BJ (cell line): Measurements from ENCODE around the gene L1CAM. TPM values are rescaled to one million over a fixed set of nuclear protein-coding genes. Genes with fewer than 3 reads are reported as not detected.

Source experiments
- CTCF ChIA-PET: fragments of 350-600 bp; formaldehyde crosslinking; extraction: SDS; loops from one replicate; lab custom pipeline; 2021; ENCODE audit warnings: antibody characterized with exemption, inconsistent platforms; lab: Yijun Ruan, JAX
- POLR2A ChIA-PET: fragments of 300-600 bp; sonication (Branson Sonifier 250); formaldehyde crosslinking; extraction: SDS; loops from one replicate; lab custom pipeline; 2021; ENCODE audit warnings: antibody characterized with exemption; lab: Charles Lee
- DNase-seq: peaks from one replicate; pipeline ENCODE4 v3.0.0-alpha.2; 2011; ENCODE audit warnings: low read depth
- H3K27me3 ChIP-seq: 2 replicates; pipeline ENCODE4 v1.6.0; 2011; ENCODE audit warnings: low read length; ENCODE audit not compliant: control insufficient read depth, insufficient read depth
- H3K36me3 ChIP-seq: 2 replicates; pipeline ENCODE4 v1.5.1; 2011; ENCODE audit warnings: low read length; ENCODE audit not compliant: control insufficient read depth, insufficient read depth
- H3K4me3 ChIP-seq: 2 replicates; pipeline ENCODE4 v1.5.1; 2011; ENCODE audit warnings: low read depth, mild to moderate bottlenecking, control low read depth, low read length
- polyA plus RNA-seq: library from polyadenylated mRNA; depleted of rRNA; stranded (reverse); fragments of >200 nt; gene quantifications from 2 replicates; pipeline ENCODE4 v1.2.3, GENCODE V29; 2011
- TF ChIP-seq, protein P1 (sequence below): IDR thresholded peaks from 2 replicates; pipeline ENCODE4 v1.5.1; 2011; ENCODE audit warnings: low read depth, mild to moderate bottlenecking, control low read depth, inconsistent platforms, low read length, moderate library complexity; ENCODE audit not compliant: insufficient read depth

Gene L1CAM
- polyA plus RNA-seq, 1 experiment = 62.0 TPM

DNA sequence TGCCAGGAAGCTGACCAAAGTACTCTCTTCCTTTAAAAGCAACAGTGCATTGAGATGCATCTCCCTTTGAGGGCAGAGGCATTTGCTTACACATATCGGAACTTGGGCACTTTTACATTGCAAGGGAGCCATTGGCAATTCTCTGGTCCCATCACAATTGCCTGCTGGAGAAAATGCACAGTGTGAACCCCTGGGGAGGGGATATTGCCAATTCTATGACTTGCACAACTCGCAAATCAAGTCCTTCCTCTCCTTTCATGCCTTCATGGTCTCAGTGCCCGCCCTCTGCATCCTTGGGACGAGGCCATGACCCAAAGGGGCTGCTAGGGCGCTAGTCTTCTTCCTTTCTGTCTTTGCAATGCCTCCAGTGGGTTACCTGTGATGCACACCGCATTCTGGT, 40.8 kb downstream of the L1CAM start:
- POLR2A ChIA-PET = no interaction called here
- H3K36me3 ChIP-seq = no peaks in the 10 kb centered on the region
- CTCF ChIA-PET = no interaction called here
- no peak overlapping the region for H3K4me3 ChIP-seq
- no peak for DNase-seq
- peaks cover 5% of the 10 kb centered on the region; the same call in 1 of the 2 replicates for H3K27me3 ChIP-seq
- TF ChIP-seq, protein P1, sequence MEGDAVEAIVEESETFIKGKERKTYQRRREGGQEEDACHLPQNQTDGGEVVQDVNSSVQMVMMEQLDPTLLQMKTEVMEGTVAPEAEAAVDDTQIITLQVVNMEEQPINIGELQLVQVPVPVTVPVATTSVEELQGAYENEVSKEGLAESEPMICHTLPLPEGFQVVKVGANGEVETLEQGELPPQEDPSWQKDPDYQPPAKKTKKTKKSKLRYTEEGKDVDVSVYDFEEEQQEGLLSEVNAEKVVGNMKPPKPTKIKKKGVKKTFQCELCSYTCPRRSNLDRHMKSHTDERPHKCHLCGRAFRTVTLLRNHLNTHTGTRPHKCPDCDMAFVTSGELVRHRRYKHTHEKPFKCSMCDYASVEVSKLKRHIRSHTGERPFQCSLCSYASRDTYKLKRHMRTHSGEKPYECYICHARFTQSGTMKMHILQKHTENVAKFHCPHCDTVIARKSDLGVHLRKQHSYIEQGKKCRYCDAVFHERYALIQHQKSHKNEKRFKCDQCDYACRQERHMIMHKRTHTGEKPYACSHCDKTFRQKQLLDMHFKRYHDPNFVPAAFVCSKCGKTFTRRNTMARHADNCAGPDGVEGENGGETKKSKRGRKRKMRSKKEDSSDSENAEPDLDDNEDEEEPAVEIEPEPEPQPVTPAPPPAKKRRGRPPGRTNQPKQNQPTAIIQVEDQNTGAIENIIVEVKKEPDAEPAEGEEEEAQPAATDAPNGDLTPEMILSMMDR = no peak

DNA sequence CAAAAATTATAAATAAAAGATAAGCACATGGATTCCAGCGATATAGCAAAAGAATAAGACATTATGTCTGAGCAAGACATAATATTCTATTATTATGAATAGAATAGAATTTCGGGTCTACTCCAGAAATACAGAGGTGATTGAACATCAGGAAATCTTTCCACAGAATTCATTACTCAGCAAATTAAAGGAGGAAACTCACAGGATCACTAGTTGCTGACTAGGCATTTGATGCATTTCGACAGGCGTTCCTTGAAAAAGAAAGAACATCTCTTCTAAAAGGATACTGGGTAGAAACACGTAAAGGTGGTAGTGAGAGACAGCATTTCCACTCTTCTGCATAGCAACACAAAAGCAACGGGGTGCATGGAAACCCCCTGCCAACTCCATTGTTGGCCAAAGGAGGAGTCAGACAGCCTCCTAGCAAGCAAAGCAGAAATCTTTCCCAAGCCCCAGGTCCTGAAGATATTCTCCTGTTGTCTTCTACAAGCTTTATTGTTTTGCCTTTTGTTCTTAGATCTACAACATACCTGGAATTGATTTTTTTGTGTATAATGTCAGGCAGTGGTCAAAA, 41.4 kb downstream of the L1CAM start:
- peaks cover 5% of the 10 kb centered on the region; the same call in 1 of the 2 replicates for H3K27me3 ChIP-seq
- H3K4me3 ChIP-seq = no peak overlapping the region
- no peaks in the 10 kb centered on the region for H3K36me3 ChIP-seq
- CTCF ChIA-PET = no interaction called here
- TF ChIP-seq, protein P1 = no peak
- no peak for DNase-seq
- POLR2A ChIA-PET = no interaction called here

DNA sequence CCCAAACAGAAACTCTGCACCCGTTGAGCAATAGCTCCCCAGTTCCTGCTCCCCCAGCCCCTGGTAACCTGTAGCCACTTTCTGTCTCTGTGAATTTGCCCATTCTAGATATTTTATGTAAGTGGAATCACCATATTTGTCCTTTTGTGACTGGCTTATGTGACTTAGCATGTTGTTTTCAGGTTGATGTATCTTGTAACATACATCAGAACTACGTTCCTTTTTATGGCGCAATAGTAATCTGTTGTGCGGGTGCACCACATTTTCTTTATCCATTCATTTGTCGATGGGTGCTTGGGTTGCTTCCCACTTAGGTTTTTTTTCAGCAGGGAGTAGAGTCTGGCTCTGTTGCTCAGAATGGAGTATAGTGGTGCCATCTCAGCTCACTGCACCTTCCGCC, 49.1 kb downstream of the L1CAM start:
- no peak for DNase-seq
- CTCF ChIA-PET = no interaction called here
- H3K36me3 ChIP-seq = no peaks in the 10 kb centered on the region
- peaks cover 3% of the 10 kb centered on the region; the same call in 1 of the 2 replicates for H3K27me3 ChIP-seq
- POLR2A ChIA-PET = no interaction called here
- no peak overlapping the region for H3K4me3 ChIP-seq
- TF ChIP-seq, protein P1 = no peak

DNA sequence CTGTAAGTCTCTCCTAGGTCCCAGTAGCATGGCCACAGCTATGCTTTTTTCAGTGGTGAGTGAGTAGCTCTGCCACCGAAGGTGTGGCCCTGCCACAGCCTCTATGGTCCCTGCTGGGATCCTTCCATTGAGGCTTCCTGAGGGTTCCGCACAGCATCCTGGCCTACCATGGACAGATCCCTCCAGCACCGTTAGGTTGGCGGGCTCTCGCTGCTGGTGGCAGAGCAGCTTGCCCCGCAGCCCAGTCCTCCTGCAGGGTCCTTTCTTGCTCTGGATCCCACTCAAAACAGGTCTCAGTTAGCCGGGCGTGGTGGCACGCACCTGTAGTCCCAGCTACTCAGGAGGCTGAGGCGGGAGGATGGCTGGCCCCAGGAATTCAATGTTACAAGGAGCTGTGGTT, 53.2 kb downstream of the L1CAM start:
- DNase-seq = no peak
- CTCF ChIA-PET = no interaction called here
- Histone ChIP-seq H3K27me3 (peaks cover 9% of the 10 kb centered on the region; the same call in 1 of the 2 replicates), H3K4me3 (no peak overlapping the region), H3K36me3 (no peaks in the 10 kb centered on the region)
- TF ChIP-seq, protein P1 = no peak
- POLR2A ChIA-PET = no interaction called here

DNA sequence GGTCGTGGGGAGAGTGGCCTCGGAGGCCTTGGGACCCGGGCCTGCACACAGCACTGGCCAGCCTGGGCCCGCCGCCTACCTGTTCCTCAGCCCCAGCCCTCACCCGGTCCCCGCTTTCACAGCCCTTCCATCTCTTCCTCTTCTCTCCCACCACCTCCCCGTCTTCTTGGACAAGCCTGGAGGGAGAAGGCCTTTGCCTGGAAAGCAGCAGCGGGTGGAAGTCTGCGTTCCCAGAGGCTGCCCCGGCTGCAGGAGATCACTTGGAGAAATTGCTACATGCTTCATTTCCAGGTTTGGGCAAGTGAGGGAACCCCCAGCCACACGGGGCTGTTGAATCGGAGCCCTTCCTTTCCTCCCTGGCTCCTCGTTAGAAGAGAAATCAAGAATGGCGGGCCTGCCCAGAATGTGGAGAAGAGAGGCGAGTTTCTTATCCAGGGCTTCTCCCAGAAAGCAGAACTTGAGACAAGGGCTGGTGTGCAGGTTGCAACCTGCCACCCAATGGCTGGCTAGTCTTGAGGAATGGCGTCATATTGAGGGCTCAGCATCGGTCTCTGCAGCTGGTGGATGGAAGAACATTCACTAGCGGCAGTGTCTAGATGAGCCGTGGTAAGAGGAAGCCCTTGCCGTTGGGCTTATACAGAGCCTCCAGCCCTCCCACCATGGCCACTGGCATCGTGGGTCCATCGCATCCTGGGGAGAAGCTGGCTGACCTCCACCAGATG, 54.4 kb downstream of the L1CAM start:
- POLR2A ChIA-PET = no interaction called here
- TF ChIP-seq, protein P1 = no peak
- CTCF ChIA-PET = no interaction called here
- DNase-seq = no peak
- H3K36me3 ChIP-seq = no peaks in the 10 kb centered on the region
- H3K27me3 ChIP-seq = peaks cover 9% of the 10 kb centered on the region; the same call in 1 of the 2 replicates
- H3K4me3 ChIP-seq = no peak overlapping the region
